ENCODE results near the gene NOX4.
"Not testable (repeated sequence)": the region's sequence is repeated elsewhere in the genome, so short reads cannot be mapped to it uniquely, and the experiment has no call there.

NOX4 gene

GRCh38 chr11:89378986-89379385 is 112.2 kb downstream of the NOX4 start:
- peak; percentile 59 for DNase-seq

GRCh38 chr11:89369356-89369755 is 121.8 kb downstream of the NOX4 start:
- DNase-seq, result not testable (repeated sequence)

GRCh38 chr11:89364856-89365255 is 126.3 kb downstream of the NOX4 start:
- not testable (repeated sequence) for DNase-seq

GRCh38 chr11:89361734-89362133 is 129.4 kb downstream of the NOX4 start:
- no peak for DNase-seq

- not testable (repeated sequence) for DNase-seq
Measured at GRCh38 chr11:89359208-89359607, 132.0 kb downstream of the NOX4 start.

GRCh38 chr11:89358761-89359160 is 132.4 kb downstream of the NOX4 start:
- no peak for DNase-seq

- no peak for DNase-seq
Measured at GRCh38 chr11:89355646-89356045, 135.5 kb downstream of the NOX4 start.

- not testable (repeated sequence) for DNase-seq
Measured at GRCh38 chr11:89354513-89354912, 136.7 kb downstream of the NOX4 start.

GRCh38 chr11:89347071-89347470 is 144.1 kb downstream of the NOX4 start:
- DNase-seq, result no peak

- DNase-seq, result no peak
Measured at GRCh38 chr11:89346601-89347000, 144.6 kb downstream of the NOX4 start.

GRCh38 chr11:89342880-89343572 is 148.1 kb downstream of the NOX4 start:
- DNase-seq, result not testable (repeated sequence)

- DNase-seq, result peak; percentile 33
Measured at GRCh38 chr11:89340450-89340849, 150.7 kb downstream of the NOX4 start.

- DNase-seq, result not testable (repeated sequence)
Measured at GRCh38 chr11:89338073-89338472, 153.1 kb downstream of the NOX4 start.

- not testable (repeated sequence) for DNase-seq
Measured at GRCh38 chr11:89337100-89337650, 154.0 kb downstream of the NOX4 start.

- DNase-seq, result peak; percentile 23
Measured at GRCh38 chr11:89333704-89334103, 157.5 kb downstream of the NOX4 start.

GRCh38 chr11:89331940-89332339 is 159.2 kb downstream of the NOX4 start:
- not testable (repeated sequence) for DNase-seq

GRCh38 chr11:89327885-89328284 is 163.3 kb downstream of the NOX4 start:
- no peak for DNase-seq

GRCh38 chr11:89321401-89321800 is 169.8 kb downstream of the NOX4 start:
- DNase-seq, result no peak

GRCh38 chr11:89310607-89311006 is 180.6 kb downstream of the NOX4 start:
- DNase-seq, result not testable (repeated sequence)

- not testable (repeated sequence) for DNase-seq
Measured at GRCh38 chr11:89309321-89309985, 181.7 kb downstream of the NOX4 start.

GRCh38 chr11:89308272-89308671 is 182.9 kb downstream of the NOX4 start:
- DNase-seq, result not testable (repeated sequence)

GRCh38 chr11:89303029-89303428 is 188.1 kb downstream of the NOX4 start:
- not testable (repeated sequence) for DNase-seq

- not testable (repeated sequence) for DNase-seq
Measured at GRCh38 chr11:89295023-89295422, 196.2 kb downstream of the NOX4 start.

All from fibroblast of skin of back (primary cell).